ENCODE measurements around the gene HSPB7. TPM values are rescaled to one million over a fixed set of nuclear protein-coding genes. Genes with fewer than 3 reads are reported as not detected.

HSPB7 gene
- total and polyA plus RNA-seq, 2 of the 8 experiments (the other 6 are each of a cell fraction or from before 2014, with no cell fraction given): not detected

- no peak overlapping the region for H3K9ac ChIP-seq (replicated peaks in 1 of 4; ENCODE audit: extremely low read depth in 1 of 4, low read depth in 3 of 4, low read length in 3 of 4)
- no peaks in the 10 kb centered on the region for H4K20me1 ChIP-seq (replicated peaks in 1 of 2; ENCODE audit: control insufficient read depth in 1 of 2, insufficient read depth in 2 of 2, low read length in 2 of 2)
- H2BK5ac ChIP-seq (ENCODE audit: low read depth, low read length): no peak overlapping the region
- no peak overlapping the region for H4K8ac ChIP-seq (ENCODE audit: extremely low read depth, insufficient read depth, low read length)
- ChIA-PET POLR2A (ENCODE audit: partially characterized antibody) (interaction anchor here (2.3 kb wide), 1 partner anchor 60 kb away, joined by 5 read pairs; no protein-coding TSS in a partner anchor), CTCF (ENCODE audit: partially characterized antibody) (interaction anchor here (0.8 to 5.5 kb wide), 28 partner anchors 8 to 263 kb away, joined by 3 to 34 read pairs (median 5); partner anchors contain the start of genes ARHGEF19, CLCNKB, HSPB7 and SRARP)
- H3K18ac ChIP-seq (ENCODE audit: extremely low read depth, low read length): no peak overlapping the region
- H3K23me2 ChIP-seq (ENCODE audit: low read depth, low read length): no peaks in the 10 kb centered on the region
- no peak overlapping the region for H3K27ac ChIP-seq (ENCODE audit: low read depth, low read length)
- H3K79me2 ChIP-seq (ENCODE audit: control insufficient read depth in 1 of 2, insufficient read depth in 2 of 2, low read length in 2 of 2): no peaks in the 10 kb centered on the region
- H3K23ac ChIP-seq (ENCODE audit: insufficient read length): no peak overlapping the region
- no peak overlapping the region for H2BK15ac ChIP-seq (ENCODE audit: low read length)
- no peak overlapping the region for H2BK12ac ChIP-seq (ENCODE audit: low read depth, low read length)
- H2AK5ac ChIP-seq (ENCODE audit: low read depth, low read length): no peak overlapping the region
- no peaks in the 10 kb centered on the region for H3K27me3 ChIP-seq (replicated peaks in 1 of 4; ENCODE audit: control insufficient read depth in 3 of 4, extremely low read depth in 1 of 4, insufficient read depth in 3 of 4, low read length in 3 of 4)
- H4K5ac ChIP-seq (ENCODE audit: insufficient read length, low read depth, low read length): no peak overlapping the region
- H2AFZ ChIP-seq (ENCODE audit: low read length): no peak overlapping the region
- no peak overlapping the region for H2BK20ac ChIP-seq (ENCODE audit: low read length)
- no peak overlapping the region for H3K4me3 ChIP-seq (ENCODE audit: extremely low read depth in 1 of 4, insufficient read depth in 2 of 4, low read depth in 3 of 4, low read length in 4 of 4)
- H2BK120ac ChIP-seq (replicated peaks; ENCODE audit: low read depth, low read length): no peak overlapping the region
- H3K4me2 ChIP-seq (ENCODE audit: insufficient read depth in 1 of 2, low read depth in 2 of 2, low read length in 2 of 2): no peak overlapping the region
- H4K91ac ChIP-seq (replicated peaks; ENCODE audit: insufficient read length, low read length): no peak overlapping the region
- TF ChIP-seq CREB1 (IDR thresholded peaks at IDR 0.05) (no peak), HDAC6 (IDR thresholded peaks at IDR 0.05; ENCODE audit: low read depth, low read length) (no peak), BCL11A (IDR thresholded peaks at IDR 0.05; ENCODE audit: low read depth in 2 of 2, low read length in 2 of 2) (no peak), GTF2F1 (IDR thresholded peaks at IDR 0.05; ENCODE audit: borderline replicate concordance, low read depth, low read length) (no peak), CEBPB (IDR thresholded peaks at IDR 0.05; ENCODE audit: low read depth, low read length) (no peak)
- H3K14ac ChIP-seq (ENCODE audit: insufficient read length): no peak overlapping the region
- 79% methylated on average over 7 of the region's 7 CpGs; no CpG with 5 or more reads in 1 of the 2 experiments for WGBS, 2 experiments (ENCODE audit: extremely low coverage in 1 of 2, insufficient coverage in 1 of 2, insufficient read length in 1 of 2, insufficient replicate concordance in 2 of 2, low coverage in 1 of 2, low lambda C conversion rate in 2 of 2, missing lambda C conversion rate in 1 of 2)
- FAIRE-seq (no peak), DNase-seq (ENCODE audit: low read depth in 1 of 2, low spot score in 2 of 2) (no peak)
- no peaks in the 10 kb centered on the region for H3K79me1 ChIP-seq (ENCODE audit: low read depth, low read length)
- peaks cover 0 to 12% (median 8%) of the 10 kb centered on the region in 4 experiments; a peak in 6 of 7 replicates for H3K4me1 ChIP-seq (replicated peaks in 1 of 4; ENCODE audit: control insufficient read depth in 3 of 4, insufficient read depth in 4 of 4, low read length in 3 of 4)
- no peak overlapping the region for H3K56ac ChIP-seq (replicated peaks; ENCODE audit: insufficient read length, low read depth, low read length)
- H3K4ac ChIP-seq (replicated peaks; ENCODE audit: insufficient read length, low read depth, low read length): no peak overlapping the region
- no peaks in the 10 kb centered on the region for H3K36me3 ChIP-seq (ENCODE audit: control insufficient read depth in 2 of 4, insufficient read depth in 4 of 4, low read length in 3 of 4)
- H3K9me3 ChIP-seq (ENCODE audit: insufficient read depth in 2 of 2, low read depth in 1 of 2, low read length in 1 of 2): no peaks in the 10 kb centered on the region
These were observed 37.0 kb upstream of the HSPB7 start for GRCh38 chr1:16054598-16055540.
